ENCODE data around the gene PEMT.

PEMT gene

DNA sequence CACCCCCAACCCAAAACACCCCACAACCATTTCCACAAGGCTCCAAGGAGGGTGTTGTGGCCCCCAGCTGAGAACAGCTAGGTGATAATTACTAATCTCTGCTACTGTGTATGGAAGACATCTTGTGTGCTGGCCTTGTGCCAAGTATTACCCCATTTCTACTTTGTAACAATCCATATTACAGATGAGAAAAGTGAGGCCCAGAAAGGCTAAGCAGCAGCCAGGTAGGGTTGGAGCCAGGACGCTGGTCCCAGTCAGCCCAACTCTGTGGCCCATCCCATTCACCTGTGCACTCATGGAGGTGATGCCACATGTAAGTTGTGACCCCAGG lies 12.4 kb upstream of the PEMT start:
- no peak for DNase-seq

DNA sequence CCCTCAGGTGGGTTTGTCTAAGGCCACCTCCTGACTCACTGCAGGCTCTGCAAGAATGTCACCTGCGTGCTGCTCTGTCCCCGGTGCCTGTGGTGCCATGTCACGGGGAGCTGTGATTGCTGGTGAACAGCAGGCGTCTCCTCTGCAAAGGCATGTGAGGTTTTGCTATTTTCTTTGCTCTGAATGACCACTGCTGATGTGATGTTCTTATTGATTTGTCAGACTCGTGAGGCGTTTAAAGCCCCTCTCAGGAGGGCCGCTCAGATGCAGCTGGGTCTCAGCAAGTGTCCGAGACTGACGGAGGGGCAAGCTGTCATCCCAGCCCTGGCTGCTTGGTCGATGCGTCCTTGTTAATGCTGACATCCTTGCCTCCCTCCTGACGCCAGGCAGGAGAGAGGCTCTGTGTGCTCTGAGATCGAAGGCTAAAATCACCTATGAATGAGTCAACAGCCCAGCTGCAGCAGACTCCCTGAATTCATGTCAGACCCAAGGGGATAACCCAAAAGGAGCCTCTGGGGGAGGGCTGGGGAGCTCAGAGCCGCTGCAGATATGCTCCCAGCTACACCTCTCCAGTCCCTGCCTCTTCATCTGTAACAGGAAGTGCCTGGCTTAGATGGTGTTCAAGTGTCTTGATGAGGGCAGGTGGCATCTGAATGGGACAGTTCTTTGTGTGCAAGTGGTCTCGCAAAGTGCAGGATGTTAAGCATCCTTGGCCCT lies 11.8 kb upstream of the PEMT start:
- no peak for DNase-seq

DNA sequence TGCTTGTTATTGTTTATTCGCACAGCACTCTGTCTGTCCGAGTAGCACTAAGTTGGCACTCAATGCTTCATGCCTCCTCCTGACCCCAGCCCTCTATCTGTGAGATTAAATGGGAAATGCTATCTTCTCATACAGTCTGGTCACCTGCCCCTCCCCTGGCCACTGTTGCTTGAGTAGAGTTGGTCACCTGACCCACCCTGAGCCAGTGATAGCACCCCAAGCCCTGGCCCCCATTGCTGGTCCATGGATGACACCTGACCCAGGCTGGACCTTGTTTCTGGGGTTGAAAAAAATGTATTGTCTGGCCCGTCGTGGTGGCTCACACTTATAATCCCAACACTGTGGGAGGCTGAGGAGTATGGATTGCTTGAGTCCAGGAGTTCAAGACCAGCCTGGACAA lies 8.5 kb upstream of the PEMT start:
- DNase-seq = no peak

DNA sequence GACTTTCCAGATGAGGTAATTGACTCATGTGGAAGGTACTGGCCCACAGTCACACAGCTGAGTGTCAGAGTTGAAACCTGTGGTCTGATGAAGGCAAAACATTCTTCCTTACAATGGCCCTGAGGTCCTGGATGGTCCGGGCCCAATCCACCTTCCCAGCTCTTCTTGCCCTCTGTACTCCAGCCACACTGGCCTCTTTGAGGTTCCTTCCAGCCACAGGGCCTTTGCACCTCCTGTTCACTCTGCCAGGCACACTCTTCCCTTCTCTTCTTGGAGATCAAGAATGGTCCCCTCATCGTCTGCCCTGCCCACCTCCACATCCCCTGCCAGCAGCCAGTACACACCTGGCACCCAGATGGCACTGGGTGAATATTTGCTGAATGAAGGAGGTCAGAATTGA lies 6.5 kb upstream of the PEMT start:
- no peak for DNase-seq

DNA sequence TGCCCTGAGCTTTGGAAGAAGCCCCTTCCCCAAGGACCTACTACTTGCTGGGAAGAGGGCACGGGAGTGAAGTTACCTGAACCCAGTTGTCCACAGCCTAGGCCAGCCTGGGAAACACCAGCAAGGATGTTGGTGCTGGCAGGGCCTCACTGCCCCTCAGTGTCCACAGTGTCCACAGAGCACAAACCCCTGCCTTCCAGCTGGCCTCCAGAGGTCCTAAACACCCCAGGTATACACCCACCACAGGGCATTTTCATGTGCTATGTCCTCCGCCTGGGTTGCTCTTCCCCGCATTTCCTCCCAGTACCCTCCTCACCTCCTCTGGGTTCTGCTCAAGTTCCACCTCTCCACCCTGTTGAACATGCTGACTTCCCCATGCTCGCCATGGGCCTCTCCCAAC lies 4.2 kb upstream of the PEMT start:
- DNase-seq = no peak

DNA sequence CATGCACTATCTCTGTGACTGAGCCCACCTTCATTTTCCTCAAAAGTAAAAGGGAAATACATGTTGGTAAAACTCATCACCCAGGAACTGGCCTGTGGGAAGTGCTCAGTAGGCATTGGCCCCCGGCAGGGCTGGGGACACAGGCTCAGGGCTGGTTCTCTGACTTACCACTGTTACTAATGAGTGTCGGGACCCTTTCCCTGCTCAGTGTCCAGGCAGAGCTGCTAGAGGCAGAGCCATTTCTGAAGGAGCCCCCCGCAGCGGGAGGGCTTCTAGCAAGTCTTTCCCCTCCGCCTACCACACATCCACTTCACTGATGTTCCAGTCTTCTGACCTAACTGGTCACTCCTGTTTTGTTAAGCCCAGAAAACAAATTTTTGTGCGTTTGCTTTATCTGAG lies 1.7 kb upstream of the PEMT start:
- DNase-seq = no peak

DNA sequence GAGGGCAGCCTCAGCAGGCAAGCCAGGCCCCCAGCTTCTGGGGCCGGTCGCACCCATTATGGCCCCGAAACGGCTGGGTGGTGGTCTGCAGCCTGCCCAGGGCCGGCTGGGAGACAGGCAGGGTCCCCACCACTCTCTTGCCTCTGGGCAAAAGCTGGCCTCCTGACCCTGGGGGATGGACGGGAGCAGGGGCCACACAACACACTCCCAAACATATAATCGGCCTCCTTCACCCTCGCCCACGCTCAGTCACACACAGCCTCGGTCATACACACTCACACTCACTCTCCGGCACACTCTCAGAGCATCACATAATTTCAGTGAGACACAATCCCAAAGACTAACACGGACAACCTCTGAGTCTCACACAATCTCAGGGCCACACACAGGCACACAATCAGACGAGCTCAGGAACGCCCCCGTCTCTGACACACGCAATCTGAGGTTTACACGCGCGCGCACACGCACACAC lies 589 bp downstream of the PEMT start:
- no peak for DNase-seq

DNA sequence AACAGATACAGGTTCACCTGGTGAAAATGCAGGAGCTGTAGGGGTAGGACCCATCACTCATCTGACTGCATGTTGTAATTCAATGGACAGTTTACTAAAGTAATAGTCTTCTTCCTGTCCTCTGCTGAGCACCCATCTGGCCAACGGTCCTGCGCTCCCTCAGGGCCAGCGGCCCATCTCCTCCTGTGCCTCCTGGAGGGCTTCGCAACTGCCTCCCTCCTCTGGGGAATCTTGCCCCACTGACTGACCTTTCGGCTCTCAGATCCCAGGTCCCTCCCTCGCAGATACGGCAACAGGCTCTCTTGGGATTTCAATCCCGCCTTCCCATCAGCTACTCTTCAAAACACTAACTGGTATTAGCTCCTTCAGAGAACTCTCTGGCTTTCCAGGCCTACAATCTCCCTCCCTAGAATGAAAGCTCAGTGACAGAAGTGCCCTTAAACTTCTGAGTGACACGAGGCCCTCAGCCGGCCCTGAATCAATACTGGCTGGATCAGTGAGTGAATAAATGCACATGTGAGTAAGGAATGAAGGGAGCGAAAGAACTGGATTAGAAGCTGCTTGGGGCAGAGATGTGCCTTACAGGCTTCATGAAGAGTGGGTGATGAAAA lies 1.3 kb downstream of the PEMT start:
- no peak for DNase-seq

DNA sequence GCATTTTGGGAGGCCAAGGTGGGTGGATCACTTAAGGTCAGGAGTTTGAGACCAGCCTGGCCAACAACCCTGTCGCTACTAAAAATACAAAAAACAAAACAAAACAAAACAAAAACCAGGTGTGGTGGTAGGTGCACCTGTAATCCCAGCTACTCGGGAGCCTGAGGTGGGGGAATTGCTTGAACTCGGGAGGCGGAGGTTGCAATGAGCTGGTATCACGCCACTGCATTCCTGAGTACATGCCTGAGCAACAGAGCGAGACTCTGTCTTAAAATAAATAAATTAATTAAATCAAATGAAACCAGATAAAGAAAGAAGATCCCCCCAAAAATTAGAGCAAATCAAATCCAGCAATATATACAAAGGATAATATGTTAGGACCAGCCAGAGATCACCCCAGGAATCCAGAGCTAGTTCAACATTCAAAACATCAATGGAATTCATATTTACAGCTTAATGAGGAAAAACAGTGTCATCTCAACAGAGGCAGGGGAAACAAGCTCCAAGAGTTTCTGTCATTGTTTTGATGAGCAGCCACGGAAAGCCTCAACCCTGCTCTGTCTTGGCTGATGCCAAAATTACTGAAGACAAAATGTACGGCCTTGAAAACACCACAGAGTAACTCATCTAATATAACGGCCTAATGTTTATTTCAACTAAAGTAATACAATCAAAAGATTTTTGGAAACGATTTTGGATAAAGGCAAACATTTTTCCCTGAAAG lies 3.7 kb downstream of the PEMT start:
- DNase-seq = no peak

DNA sequence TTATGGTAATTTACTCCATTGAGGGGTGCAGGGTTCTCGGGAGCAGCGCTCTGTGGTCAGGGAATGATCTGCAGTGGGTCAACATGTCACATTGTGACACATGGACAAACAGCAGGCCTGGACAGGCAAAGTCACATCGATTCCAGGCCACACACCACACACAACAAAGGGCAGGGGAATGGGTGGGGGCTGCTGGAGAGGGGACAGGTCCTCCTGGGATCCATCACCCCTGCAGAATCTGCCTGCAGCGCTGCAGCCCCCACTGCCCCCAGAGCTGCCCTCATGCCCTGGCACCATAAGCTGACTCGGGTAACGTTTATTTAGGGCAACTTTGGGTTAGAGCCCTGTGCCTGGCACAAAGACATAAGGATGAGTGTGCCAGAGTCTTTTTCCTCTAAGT lies 9.1 kb downstream of the PEMT start:
- no peak for DNase-seq

DNA sequence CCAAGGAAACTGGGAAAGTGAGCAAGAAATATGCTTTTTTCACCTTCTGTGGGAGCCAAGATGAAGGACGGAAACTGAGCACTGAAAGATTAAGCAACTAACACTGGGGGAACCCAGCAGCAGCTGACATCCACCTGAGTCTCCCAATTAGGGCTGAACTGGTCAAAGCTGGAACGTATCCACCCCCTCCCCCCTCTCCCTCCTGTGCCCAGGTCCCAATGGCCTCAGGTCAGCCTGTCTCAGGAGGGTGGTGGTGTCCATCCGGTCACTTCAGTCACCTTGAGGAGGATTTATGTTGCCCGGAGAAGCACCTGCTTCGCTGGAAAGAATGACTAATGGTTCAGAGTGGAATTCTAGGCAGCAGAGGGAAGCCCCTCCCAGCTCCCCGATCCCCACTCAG lies 10.0 kb downstream of the PEMT start:
- no peak for DNase-seq

DNA sequence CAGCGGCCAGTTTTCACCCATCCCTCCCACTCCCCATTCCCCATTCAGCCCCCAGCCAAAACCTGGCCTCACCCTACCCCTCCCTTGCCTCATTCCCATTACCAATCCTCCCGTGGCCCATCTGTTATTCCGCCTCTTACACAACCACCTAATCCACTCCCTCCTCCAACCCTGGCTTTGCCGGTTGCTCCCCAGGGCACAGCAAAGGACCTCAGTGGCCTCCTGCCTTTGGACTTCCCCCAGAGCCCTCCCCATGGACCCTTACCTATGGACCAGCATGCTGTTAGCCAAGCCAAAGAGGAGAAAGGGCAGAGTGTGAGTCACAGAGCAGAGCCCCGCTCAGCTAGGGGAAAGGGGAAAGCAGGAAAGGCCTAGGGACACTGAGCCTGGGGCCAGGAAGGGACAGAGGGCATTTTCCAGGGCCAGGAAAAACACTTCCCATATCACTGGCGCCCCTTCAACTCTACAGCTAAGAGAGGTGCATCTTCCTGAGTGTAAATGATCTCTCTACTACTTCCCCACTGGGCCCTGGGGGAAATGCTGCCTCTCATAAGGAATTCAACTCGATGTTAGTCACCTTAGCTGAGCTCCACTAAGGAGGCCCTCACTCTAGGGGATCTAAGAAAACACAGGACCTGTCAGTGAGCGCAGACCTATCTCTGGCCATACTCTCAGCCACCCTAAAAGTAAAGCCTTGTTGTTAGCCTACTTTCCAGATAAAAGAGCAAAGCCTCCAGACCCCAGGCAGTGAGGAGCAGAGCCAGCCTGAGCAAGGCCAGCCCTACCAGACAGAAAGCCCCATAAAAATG lies 10.6 kb downstream of the PEMT start:
- no peak for DNase-seq

DNA sequence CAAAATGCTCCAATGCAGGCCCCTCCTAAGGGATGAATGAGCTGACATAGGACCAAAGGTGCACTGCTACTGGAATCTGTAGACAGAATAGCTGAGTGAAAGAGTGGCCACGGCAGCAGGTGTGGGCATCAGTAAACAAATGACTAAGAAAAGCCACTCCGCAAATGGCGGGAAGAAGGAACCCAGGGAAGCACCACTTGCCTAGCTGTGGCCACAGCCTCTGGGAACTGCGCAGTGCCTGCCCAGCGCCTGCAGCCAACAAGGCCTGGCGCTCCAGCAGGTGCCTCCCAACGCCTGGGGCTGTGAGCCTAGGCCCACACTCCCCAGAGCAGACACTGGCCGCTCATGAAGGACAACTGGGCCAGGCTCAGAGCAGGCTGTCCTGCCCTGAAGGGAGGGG lies 11.8 kb downstream of the PEMT start:
- DNase-seq = no peak

DNA sequence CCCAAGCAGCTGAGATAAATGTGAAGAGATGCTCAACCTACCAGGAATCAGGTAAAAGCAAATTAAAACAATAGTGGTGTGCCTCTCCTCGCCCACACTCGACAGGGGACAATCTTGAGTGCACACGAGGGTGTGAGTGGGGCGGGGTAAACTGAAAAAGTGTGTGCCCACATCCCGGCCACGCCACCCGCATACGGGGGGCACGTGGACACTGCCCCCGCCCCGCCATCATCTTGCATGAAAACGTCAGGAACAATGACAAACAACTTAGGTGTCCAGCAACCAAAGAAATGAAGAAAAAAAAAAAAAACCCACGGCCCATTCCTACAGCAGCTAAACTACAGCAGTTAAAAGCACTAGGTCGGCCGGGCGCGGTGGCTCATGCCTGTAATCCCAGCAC lies 14.1 kb downstream of the PEMT start:
- DNase-seq = no peak

DNA sequence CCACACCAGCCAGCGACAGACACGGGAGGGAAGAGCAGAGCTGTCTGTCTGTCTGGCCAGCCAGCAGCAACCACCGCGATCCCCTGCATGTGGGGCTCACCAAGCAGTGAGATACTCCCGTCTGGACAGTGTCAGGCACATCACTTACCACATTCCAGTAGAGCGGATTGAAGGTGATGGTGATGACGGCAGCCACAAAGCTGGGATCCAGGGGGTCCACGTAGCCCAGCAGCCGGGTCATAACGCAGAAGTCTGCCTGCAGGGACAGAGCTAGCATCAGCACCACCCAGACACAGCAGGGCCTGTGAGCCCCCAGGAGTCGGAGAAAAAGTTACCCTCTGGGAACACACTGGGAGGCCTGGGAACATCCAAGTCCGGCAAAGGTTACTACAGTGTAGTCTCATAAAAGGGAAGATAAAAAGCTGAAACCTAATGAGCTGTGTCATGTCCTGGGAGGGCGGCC lies 14.7 kb downstream of the PEMT start:
- no peak for DNase-seq

DNA sequence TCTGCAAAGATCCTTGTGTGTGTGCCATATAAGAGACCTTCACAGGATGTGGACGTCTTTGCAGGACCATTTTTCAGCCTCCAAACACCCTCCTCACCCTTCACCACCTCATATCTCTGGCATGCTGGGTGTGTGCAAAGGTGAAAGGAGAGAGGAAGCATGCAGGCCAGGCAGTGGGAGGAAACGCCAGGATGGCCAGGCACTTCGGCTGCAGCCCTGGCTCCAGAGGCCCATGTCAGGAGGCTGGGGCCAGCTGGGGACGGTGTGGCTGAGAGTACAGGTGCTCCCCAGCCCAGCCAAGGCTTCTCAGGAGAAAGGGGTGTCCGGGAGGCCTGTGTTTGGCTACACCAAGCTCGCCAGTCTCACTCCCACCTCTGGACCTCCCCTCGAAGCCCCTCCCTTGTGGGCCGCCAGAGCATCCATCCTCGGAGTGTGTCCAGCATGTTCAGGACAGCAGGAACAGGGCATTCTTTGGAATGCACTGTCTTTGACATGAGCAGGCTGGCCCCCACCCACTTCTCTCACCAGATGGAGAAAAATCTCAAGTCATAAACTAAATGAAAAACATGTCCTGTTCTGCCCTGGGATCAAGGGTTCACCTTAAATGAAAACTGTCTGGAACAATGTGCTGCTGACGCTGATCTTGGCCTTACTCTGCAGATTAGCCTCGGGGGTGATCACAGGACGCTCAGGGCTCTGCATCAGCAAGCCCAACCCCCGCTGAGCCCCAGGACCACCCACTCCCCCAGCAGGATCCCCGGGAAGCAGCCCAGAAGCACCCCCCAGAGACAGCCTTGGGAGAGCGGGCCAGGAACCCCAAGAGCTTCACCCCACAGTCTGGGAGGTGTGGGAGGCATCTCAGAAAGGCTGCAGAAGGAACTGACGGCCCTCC lies 15.9 kb downstream of the PEMT start:
- no peak for DNase-seq

DNA sequence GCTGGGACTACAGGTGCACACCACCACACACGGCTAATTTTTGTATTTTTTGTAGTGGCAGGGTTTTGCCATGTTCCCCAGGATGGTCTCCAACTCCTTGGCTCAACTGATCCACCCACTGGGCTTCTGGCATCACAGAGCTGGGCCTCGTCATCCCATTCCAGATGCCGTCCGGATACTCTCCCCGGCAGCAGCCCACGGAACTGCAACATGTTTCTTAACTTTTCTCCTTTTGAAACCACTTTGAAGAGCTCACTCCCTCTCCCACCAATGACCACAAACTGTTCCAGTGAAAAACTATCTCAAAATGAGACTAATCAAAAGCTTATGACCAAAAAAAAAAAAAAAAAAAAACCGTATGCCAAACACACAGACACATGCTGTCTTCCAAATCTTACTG lies 17.6 kb downstream of the PEMT start:
- no peak for DNase-seq

DNA sequence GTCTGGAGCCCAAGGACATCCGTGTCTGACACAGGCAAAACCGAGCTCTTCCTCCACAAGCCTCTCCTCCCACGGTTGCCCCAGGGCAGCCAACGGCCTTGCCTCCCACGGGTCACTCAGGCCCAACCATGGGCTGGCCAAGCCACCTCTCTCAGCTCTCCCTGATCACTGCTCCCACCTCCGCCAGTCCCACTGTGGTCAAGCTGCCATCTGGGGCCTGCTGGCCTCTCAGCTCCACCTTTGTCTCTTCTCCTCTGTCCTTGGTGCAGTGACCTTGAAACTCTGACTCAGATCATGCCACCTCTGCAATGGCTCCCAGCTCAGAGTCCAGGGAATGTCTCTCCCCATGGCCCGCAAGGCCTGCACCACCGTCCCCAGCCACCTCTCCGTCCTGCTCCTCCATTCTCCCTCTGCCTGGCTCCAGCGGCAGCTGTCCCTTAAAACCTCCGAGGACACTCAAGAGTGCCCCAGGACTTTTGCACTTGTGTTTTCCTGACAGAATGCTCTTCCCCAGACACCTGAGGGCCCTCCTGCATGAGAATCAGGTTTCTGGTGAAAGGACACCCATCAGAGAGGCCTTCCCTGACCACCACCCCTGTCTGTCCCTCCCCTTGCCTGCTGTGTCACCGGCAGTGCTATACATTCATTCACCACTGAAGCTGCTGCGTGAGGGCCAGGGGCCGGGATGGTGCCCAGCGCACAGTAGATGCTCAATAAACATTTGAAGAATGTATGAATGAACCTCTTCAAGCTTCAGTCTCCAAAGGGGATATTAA lies 19.3 kb downstream of the PEMT start:
- no peak for DNase-seq

DNA sequence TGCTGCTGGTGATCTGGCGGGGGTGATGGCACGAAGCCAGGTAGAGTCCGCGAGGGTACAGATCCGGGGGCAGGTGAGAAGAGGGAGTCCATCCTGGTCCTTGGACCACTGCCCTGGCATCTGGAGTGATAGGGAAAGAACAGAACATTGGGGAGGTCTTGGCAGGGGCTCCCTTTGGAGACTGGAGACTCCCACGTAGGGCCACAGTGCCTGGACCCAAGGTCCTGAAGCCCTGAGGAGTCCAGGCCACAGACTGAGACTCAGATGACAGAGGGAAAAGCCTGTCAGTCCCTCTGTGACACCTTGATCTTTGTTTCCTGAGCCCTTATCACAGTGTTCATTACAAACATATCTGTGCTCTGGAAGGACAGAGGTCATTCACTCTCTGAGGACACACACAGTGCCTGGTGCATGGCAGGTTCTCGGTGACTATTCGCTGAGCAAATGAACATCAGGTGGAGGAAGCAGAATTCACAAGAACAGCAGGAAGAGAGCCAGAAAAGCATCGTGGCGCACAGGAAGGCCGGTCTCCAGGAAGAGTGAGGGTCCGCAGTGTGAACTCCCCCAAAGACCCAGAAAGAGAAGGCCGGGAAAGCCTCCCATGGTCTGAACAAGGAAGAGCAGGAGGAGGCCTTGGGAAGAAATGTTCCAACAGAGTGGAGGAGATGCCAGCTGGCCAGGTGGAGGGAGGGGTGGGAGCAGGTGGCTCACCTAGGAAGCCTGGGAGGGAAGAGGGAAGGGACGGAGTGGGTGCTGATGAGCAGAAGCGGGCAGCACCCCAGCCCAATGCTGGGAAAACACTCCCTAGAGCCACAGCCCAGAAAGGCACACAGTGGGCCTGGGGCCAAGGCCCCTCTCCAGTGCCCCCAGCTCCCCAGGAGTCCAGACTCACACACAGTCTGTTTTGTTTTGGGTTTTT lies 20.5 kb downstream of the PEMT start:
- DNase-seq = no peak

DNA sequence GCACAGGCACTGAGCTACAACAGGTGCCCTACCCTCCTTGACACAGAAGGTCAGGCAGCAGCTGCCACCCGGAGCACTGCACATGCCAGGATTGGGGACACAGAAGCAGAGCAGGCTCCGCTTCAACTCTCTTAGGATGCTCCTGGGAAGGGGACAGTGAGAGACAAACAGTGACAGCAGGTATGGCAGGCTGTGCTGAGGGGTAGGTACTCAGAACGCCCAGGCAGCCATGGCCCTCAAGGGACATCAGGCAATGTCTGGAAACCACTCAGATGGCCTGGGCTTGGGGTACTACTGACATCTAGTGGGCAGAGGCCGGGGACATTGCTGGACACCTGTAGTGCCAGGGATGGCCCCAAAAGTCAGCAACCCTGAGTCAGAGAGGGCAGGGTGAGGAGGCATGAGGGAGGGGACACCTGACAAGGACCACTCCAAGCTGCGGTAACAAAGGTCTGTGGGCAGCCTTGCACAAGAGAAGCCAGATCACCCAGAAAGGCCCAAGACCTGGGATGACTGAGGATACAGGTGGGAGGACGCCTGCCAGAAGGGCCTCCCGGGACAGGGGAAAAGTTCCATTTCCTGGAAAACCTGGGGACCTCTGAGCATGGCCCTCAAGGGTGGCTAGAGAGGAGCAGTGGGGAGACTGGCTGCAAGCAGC lies 21.2 kb downstream of the PEMT start:
- no peak for DNase-seq
